DND-41 (cell line): ENCODE results near the gene ST7.

Source experiments
- EZH2 ChIP-seq: IDR thresholded peaks from 3 replicates; pipeline ENCODE4 v1.6.1; 2012; ENCODE audit warnings: borderline replicate concordance, low read depth, mild to moderate bottlenecking, moderate library complexity, low read length, inconsistent platforms; ENCODE audit not compliant: severe bottlenecking
- TF ChIP-seq, protein P1 (sequence below): IDR thresholded peaks from 2 replicates; pipeline ENCODE4 v1.5.1; 2012; ENCODE audit warnings: borderline replicate concordance, low read length, moderate library complexity, mild to moderate bottlenecking; ENCODE audit not compliant: poor library complexity, severe bottlenecking; ENCODE audit errors: extremely low read depth

DNA sequence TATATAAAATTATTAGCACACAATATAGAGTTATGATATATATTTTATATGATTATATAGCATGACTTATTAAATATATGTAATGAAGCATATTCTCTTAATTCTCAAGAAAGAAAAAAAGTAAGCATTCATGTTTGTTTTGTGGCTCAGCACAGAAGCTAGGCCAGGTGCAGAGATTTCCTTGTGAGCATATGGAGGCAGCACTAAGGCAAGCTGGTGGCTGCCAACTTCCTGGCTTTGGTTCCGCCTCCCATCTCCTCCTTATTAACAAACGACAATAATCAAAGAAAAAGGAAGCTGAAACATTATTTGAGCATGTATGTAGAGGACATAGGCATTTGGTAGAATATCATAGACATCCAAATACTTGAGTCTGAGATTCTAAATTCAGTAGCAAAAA lies 130.3 kb downstream of the ST7 start:
- TF ChIP-seq, protein P1, sequence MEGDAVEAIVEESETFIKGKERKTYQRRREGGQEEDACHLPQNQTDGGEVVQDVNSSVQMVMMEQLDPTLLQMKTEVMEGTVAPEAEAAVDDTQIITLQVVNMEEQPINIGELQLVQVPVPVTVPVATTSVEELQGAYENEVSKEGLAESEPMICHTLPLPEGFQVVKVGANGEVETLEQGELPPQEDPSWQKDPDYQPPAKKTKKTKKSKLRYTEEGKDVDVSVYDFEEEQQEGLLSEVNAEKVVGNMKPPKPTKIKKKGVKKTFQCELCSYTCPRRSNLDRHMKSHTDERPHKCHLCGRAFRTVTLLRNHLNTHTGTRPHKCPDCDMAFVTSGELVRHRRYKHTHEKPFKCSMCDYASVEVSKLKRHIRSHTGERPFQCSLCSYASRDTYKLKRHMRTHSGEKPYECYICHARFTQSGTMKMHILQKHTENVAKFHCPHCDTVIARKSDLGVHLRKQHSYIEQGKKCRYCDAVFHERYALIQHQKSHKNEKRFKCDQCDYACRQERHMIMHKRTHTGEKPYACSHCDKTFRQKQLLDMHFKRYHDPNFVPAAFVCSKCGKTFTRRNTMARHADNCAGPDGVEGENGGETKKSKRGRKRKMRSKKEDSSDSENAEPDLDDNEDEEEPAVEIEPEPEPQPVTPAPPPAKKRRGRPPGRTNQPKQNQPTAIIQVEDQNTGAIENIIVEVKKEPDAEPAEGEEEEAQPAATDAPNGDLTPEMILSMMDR = no peak
- no peak for TF ChIP-seq EZH2
